Spleen (tissue), 7 donors: ENCODE results near the gene PDLIM5.

Experiments
- CTCF ChIP-seq, 11 experiments: fragments of 200-600 bp in 7 of 11; fragments of 450-650 bp in 4 of 11; sonication (generic) in 4 of 11; IDR thresholded peaks in 8 of 11; conservative IDR thresholded peaks in 3 of 11; 1 replicate in 7 of 11; 2 replicates in 4 of 11; pipeline versions ENCODE4 v1.4.0 to v1.8.0; 2016 to 2021; ENCODE audit warnings: antibody characterized with exemption in 11 of 11, inconsistent platforms in 4 of 11, mild to moderate bottlenecking in 1 of 11
- POLR2A ChIP-seq, 3 donors: fragments of 450-650 bp; IDR thresholded peaks; one replicate each; pipeline ENCODE4 v1.5.1; 2017; ENCODE audit warnings: antibody characterized with exemption in 3 of 3, mild to moderate bottlenecking in 1 of 3
- donor health status: DM: no; HTN: no; CAD: no; lungs with moderate emphysema.
- donor health status: DM: no; HTN: no; CAD: no.
- donor health status: DM: no; HTN: no; CAD: no.

DNA sequence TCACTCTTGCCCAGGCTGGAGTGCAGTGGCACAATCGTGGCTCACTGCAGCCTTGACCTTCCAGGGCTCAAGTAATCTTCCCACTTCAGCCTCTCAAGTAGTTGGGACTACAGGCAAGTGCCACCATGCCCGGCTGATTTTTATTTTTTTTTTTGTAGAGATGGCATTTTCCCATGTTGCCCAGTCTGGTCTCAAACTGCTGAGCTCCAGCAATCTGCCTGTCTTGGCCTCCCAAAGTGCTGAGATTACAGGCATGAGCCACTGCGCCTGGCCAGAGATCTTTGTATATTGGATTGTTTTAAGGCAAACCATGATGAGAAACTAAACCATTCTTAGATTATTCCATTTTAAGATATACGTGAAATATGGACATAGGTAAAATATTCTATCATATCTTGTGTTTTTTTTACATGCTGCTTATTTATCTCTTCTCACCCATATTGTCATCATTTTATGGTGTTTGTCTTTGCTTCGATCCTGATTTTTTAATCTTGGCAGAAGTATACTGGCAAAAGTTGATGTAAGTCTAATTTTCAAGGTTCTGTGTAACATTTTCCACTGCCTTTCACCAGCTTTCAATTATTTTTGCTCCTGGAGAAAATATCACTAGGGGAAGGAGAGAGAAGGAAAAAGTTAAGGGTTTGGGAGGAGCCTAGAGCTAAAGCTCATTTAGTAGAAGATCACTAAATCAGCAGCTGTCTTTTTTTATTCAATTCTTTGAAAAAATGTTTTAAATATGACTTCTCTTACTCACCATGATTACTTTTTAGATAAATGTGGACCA is 27.8 kb downstream of the PDLIM5 start:
- TF ChIP-seq CTCF (IDR thresholded peaks at IDR 0.05 in 8 of 11, conservative IDR thresholded peaks at IDR 0.05 in 3 of 11) (no peak), POLR2A (IDR thresholded peaks at IDR 0.05) (no peak)
